Measurements from ENCODE around the gene TMCC2. TPM values are rescaled to one million over a fixed set of nuclear protein-coding genes. Genes with fewer than 3 reads are reported as not detected.
A peak's percentile ranks its signal among the peaks of the same experiment; 100 is the strongest.

TMCC2 gene
- total RNA-seq, 1 donor from 2014 or later = 3.4 TPM

GRCh38 chr1:205304046-205304694 is 76.4 kb downstream of the TMCC2 start:
- peaks cover 31% of the 10 kb centered on the region for H3K36me3 Mint-ChIP-seq (ENCODE audit: unreplicated experiment)
- peaks cover 32% of the 10 kb centered on the region for H3K4me1 Mint-ChIP-seq (ENCODE audit: unreplicated experiment)
- no peak for DNase-seq (ENCODE audit: extremely low spot score, unreplicated experiment)
- peak overlapping the region; percentile 50 for H3K27ac Mint-ChIP-seq (ENCODE audit: unreplicated experiment)
- no peak overlapping the region for H3K4me3 Mint-ChIP-seq (ENCODE audit: unreplicated experiment)
- TF ChIP-seq CTCF (IDR thresholded peaks at IDR 0.05) = no peak
- no peaks in the 10 kb centered on the region for H3K27me3 Mint-ChIP-seq (ENCODE audit: unreplicated experiment)
- no peaks in the 10 kb centered on the region for H3K9me3 Mint-ChIP-seq (ENCODE audit: unreplicated experiment)

GRCh38 chr1:205304695-205305070 is 76.9 kb downstream of the TMCC2 start:
- H3K9me3 Mint-ChIP-seq (ENCODE audit: unreplicated experiment) = no peaks in the 10 kb centered on the region
- no peaks in the 10 kb centered on the region for H3K27me3 Mint-ChIP-seq (ENCODE audit: unreplicated experiment)
- no peak overlapping the region for H3K4me3 Mint-ChIP-seq (ENCODE audit: unreplicated experiment)
- peaks cover 31% of the 10 kb centered on the region for H3K36me3 Mint-ChIP-seq (ENCODE audit: unreplicated experiment)
- H3K4me1 Mint-ChIP-seq (ENCODE audit: unreplicated experiment) = peaks cover 27% of the 10 kb centered on the region
- TF ChIP-seq CTCF (IDR thresholded peaks at IDR 0.05) = no peak
- peak overlapping the region; percentile 50 for H3K27ac Mint-ChIP-seq (ENCODE audit: unreplicated experiment)
- DNase-seq (ENCODE audit: extremely low spot score, unreplicated experiment) = no peak

- Mint-ChIP-seq H3K36me3 (ENCODE audit: unreplicated experiment) (peaks cover 40% of the 10 kb centered on the region), H3K4me3 (ENCODE audit: unreplicated experiment) (no peak overlapping the region), H3K4me1 (ENCODE audit: unreplicated experiment) (peaks cover 5% of the 10 kb centered on the region), H3K27ac (ENCODE audit: unreplicated experiment) (no peak overlapping the region), H3K27me3 (ENCODE audit: unreplicated experiment) (no peaks in the 10 kb centered on the region), H3K9me3 (ENCODE audit: unreplicated experiment) (no peaks in the 10 kb centered on the region)
- no peak for DNase-seq (ENCODE audit: extremely low spot score, unreplicated experiment)
- TF ChIP-seq CTCF (IDR thresholded peaks at IDR 0.05) = no peak
Measured at GRCh38 chr1:205306929-205307566, 79.3 kb downstream of the TMCC2 start.

GRCh38 chr1:205309741-205310140 is 82.0 kb downstream of the TMCC2 start:
- no peaks in the 10 kb centered on the region for H3K27me3 Mint-ChIP-seq (ENCODE audit: unreplicated experiment)
- no peak overlapping the region for H3K27ac Mint-ChIP-seq (ENCODE audit: unreplicated experiment)
- no peak for DNase-seq (ENCODE audit: extremely low spot score, unreplicated experiment)
- peaks cover 22% of the 10 kb centered on the region for H3K4me1 Mint-ChIP-seq (ENCODE audit: unreplicated experiment)
- no peak overlapping the region for H3K4me3 Mint-ChIP-seq (ENCODE audit: unreplicated experiment)
- TF ChIP-seq CTCF (IDR thresholded peaks at IDR 0.05) = no peak
- no peaks in the 10 kb centered on the region for H3K9me3 Mint-ChIP-seq (ENCODE audit: unreplicated experiment)
- H3K36me3 Mint-ChIP-seq (ENCODE audit: unreplicated experiment) = peaks cover 35% of the 10 kb centered on the region

- TF ChIP-seq CTCF (IDR thresholded peaks at IDR 0.05) = no peak
- DNase-seq (ENCODE audit: extremely low spot score, unreplicated experiment) = no peak
- H3K4me3 Mint-ChIP-seq (ENCODE audit: unreplicated experiment) = no peak overlapping the region
- H3K27ac Mint-ChIP-seq (ENCODE audit: unreplicated experiment) = no peak overlapping the region
- H3K4me1 Mint-ChIP-seq (ENCODE audit: unreplicated experiment) = peaks cover 27% of the 10 kb centered on the region
- no peaks in the 10 kb centered on the region for H3K27me3 Mint-ChIP-seq (ENCODE audit: unreplicated experiment)
- H3K36me3 Mint-ChIP-seq (ENCODE audit: unreplicated experiment) = peaks cover 24% of the 10 kb centered on the region
- H3K9me3 Mint-ChIP-seq (ENCODE audit: unreplicated experiment) = no peaks in the 10 kb centered on the region
Measured at GRCh38 chr1:205310976-205311704, 83.4 kb downstream of the TMCC2 start.
